GM12873 (cell line): ENCODE measurements around the gene HDHD3.

Experiments
- CTCF ChIP-seq: IDR thresholded peaks from 2 replicates; pipeline ENCODE4 v1.5.1; 2012; ENCODE audit warnings: low read depth, mild to moderate bottlenecking, moderate library complexity, low read length, control low read depth; ENCODE audit not compliant: insufficient read depth; ENCODE audit errors: missing control alignments

Gene HDHD3

GRCh38 chr9:113372059-113372458 is 4.7 kb downstream of the HDHD3 start:
- no peak for TF ChIP-seq CTCF

GRCh38 chr9:113370806-113371325 is 5.9 kb downstream of the HDHD3 start:
- TF ChIP-seq CTCF: no peak

- no peak for TF ChIP-seq CTCF
These were observed 7.0 kb downstream of the HDHD3 start for GRCh38 chr9:113369855-113370140.

GRCh38 chr9:113368982-113369854 is 7.6 kb downstream of the HDHD3 start:
- no peak for TF ChIP-seq CTCF

- TF ChIP-seq CTCF: no peak
These were observed 8.3 kb downstream of the HDHD3 start for GRCh38 chr9:113368348-113368981.

- TF ChIP-seq CTCF: no peak
These were observed 11.8 kb downstream of the HDHD3 start for GRCh38 chr9:113364951-113365350.

GRCh38 chr9:113363336-113363735 is 13.4 kb downstream of the HDHD3 start:
- no peak for TF ChIP-seq CTCF
